Measurements from ENCODE around the gene SEMA3A. TPM values are rescaled to one million over a fixed set of nuclear protein-coding genes. Genes with fewer than 3 reads are reported as not detected.
"Not testable (repeated sequence)": the region's sequence is repeated elsewhere in the genome, so short reads cannot be mapped to it uniquely, and the experiment has no call there.

Gene SEMA3A
- total RNA-seq, 4 donors from 2014 or later: 3.1 to 88.9 (median 6.5) TPM

DNA sequence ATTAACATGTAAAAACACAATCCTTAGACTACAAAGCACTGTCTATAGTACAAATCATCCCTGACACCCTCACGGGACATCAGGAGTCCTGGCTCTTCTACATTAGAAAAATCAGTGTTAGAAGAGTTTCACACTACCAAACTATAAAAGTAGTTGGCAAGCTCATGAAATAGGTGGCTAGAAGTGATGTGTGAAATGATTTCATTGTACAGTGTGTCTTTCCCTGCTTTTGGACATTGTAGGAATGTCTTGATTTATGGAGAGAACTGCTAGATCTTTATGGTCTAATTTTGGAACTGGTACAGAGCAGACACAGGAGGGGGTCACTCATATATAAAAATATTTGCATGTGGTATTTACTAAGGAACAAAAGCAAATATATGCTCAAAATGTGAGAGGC is 33.2 kb downstream of the SEMA3A start:
- Histone ChIP-seq H3K27ac (no peak overlapping the region), H3K27me3 (no peaks in the 10 kb centered on the region), H3K9me3 (no peaks in the 10 kb centered on the region), H3K4me1 (no peaks in the 10 kb centered on the region), H3K4me3 (no peak overlapping the region), H3K36me3 (no peaks in the 10 kb centered on the region)
- intact Hi-C loops (cut with DNase I; ENCODE audit: low total_unique reads): no loop called here
- DNase-seq: no peak
- TF ChIP-seq, protein P1, sequence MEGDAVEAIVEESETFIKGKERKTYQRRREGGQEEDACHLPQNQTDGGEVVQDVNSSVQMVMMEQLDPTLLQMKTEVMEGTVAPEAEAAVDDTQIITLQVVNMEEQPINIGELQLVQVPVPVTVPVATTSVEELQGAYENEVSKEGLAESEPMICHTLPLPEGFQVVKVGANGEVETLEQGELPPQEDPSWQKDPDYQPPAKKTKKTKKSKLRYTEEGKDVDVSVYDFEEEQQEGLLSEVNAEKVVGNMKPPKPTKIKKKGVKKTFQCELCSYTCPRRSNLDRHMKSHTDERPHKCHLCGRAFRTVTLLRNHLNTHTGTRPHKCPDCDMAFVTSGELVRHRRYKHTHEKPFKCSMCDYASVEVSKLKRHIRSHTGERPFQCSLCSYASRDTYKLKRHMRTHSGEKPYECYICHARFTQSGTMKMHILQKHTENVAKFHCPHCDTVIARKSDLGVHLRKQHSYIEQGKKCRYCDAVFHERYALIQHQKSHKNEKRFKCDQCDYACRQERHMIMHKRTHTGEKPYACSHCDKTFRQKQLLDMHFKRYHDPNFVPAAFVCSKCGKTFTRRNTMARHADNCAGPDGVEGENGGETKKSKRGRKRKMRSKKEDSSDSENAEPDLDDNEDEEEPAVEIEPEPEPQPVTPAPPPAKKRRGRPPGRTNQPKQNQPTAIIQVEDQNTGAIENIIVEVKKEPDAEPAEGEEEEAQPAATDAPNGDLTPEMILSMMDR (IDR thresholded peaks at IDR 0.05): no peak
- no peak for TF ChIP-seq POLR2A (IDR thresholded peaks at IDR 0.05)

- DNase-seq: no peak
- intact Hi-C loops (cut with DNase I; ENCODE audit: low total_unique reads): no loop called here
- no peak overlapping the region for H3K27ac ChIP-seq
- H3K4me3 ChIP-seq: no peak overlapping the region
- H3K4me1 ChIP-seq: no peaks in the 10 kb centered on the region
- TF ChIP-seq, protein P1 (IDR thresholded peaks at IDR 0.05): no peak
- TF ChIP-seq POLR2A (IDR thresholded peaks at IDR 0.05): no peak
- H3K27me3 ChIP-seq: no peaks in the 10 kb centered on the region
- no peaks in the 10 kb centered on the region for H3K9me3 ChIP-seq
- no peaks in the 10 kb centered on the region for H3K36me3 ChIP-seq
Measured at GRCh38 chr7:84159435-84159834, 35.2 kb downstream of the SEMA3A start.

DNA sequence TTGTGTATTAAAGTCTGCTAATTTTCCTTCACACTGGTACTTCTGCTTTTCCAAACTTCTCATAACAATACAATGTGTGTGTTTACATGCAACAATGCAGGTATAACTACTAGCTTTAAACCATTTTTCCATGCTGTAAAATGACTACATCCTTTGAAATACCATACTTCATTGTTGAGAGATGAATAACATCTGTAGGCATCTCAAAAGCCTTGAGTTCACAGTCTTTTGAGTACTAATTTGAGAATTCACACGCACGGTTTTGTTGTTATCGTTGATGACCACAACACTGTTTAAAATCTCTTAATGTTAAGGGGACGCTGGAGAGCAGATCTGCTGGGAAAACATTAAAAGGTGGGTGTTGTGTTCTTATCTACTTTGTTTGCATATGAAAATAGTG is 37.4 kb downstream of the SEMA3A start:
- Histone ChIP-seq H3K27ac (no peak overlapping the region), H3K4me3 (no peak overlapping the region), H3K4me1 (no peaks in the 10 kb centered on the region), H3K9me3 (no peaks in the 10 kb centered on the region), H3K36me3 (no peaks in the 10 kb centered on the region), H3K27me3 (no peaks in the 10 kb centered on the region)
- no peak for DNase-seq
- TF ChIP-seq, protein P1 (IDR thresholded peaks at IDR 0.05): no peak
- no peak for TF ChIP-seq POLR2A (IDR thresholded peaks at IDR 0.05)
- intact Hi-C loops (cut with DNase I; ENCODE audit: low total_unique reads): no loop called here

DNA sequence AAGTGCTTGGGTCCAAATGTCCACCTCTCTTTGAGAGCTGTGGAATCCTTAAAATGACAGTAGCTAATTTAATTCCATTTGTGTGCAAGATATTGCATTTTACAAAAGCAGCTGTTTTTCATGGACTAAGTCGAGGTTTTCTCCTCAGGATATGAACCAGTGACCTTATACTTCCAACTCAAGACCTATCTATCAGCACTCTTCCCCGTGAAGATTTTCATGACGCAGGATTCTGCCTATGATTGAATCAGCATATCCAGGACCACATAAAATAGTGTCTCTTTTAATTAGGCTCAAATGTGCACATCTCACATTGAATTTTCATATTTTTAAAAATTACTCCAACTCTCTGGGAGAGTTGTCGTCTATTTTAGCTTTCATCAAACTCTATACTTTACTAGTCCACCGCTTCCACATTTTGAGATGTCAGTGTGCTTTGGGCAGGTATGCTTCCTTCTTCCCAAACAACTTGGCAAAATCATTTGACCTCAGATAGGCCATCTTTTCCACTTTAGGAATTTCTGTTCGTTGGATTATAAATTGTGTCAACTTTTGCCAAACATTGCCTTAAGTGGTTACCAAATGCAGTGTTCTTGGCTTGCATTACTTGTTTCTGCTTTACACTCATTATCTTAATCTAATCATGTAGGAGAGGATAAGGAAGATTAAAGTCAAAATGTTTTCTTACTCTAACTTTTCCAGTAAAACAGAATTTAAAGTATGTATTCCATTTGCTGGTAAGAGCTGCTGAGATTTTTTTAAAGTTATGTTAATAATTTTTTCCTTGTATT is 39.4 kb downstream of the SEMA3A start:
- DNase-seq: no peak
- Histone ChIP-seq H3K27me3 (no peaks in the 10 kb centered on the region), H3K27ac (no peak overlapping the region), H3K9me3 (no peaks in the 10 kb centered on the region), H3K4me1 (no peaks in the 10 kb centered on the region), H3K36me3 (no peaks in the 10 kb centered on the region), H3K4me3 (no peak overlapping the region)
- TF ChIP-seq POLR2A (IDR thresholded peaks at IDR 0.05): no peak
- intact Hi-C loops (cut with DNase I; ENCODE audit: low total_unique reads): no loop called here

DNA sequence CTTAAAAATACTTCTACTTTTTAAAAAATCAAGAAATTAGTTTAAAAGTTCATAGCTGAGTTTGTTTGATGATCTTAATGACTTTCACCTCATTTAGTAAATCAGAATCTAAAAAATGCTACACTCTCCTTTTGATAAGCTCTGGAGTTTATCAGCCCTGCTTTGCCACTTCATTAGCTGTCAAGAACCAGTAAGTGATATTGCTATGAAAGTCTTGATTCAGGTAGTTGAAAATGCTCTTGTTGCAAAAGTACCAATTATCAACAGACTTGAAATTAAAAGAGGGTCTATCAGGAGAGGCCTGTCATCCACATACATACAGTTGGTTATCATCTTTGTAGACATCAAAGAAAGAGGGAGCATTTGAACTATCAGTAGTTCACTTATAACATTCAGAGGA is 41.6 kb downstream of the SEMA3A start:
- H3K4me1 ChIP-seq: no peaks in the 10 kb centered on the region
- no peak overlapping the region for H3K27ac ChIP-seq
- no peaks in the 10 kb centered on the region for H3K27me3 ChIP-seq
- TF ChIP-seq, protein P1 (IDR thresholded peaks at IDR 0.05): no peak
- intact Hi-C loops (cut with DNase I; ENCODE audit: low total_unique reads): no loop called here
- H3K36me3 ChIP-seq: no peaks in the 10 kb centered on the region
- no peak overlapping the region for H3K4me3 ChIP-seq
- H3K9me3 ChIP-seq: no peaks in the 10 kb centered on the region
- no peak for DNase-seq

- H3K4me3 ChIP-seq; H3K4me1 ChIP-seq; H3K9me3 ChIP-seq; H3K36me3 ChIP-seq; H3K27me3 ChIP-seq; DNase-seq; H3K27ac ChIP-seq; intact Hi-C loops (cut with DNase I; ENCODE audit: low total_unique reads): not testable (repeated sequence)
Measured at GRCh38 chr7:84150370-84150769, 44.2 kb downstream of the SEMA3A start.
